Left ventricle myocardium inferior (tissue), 1 donor: Measurements from ENCODE around the gene COMMD10. TPM values are rescaled to one million over a fixed set of nuclear protein-coding genes. Genes with fewer than 3 reads are reported as not detected.

ENCODE experiments used
- DNase-seq: peaks from one replicate; pipeline ENCODE4 v3.0.0-alpha.2; 2020
- H3K27ac ChIP-seq: fragments of 200-600 bp; replicated peaks from 2 replicates; pipeline ENCODE4 v1.8.0; 2021
- H3K27me3 ChIP-seq: fragments of 200-600 bp; 2 replicates; pipeline ENCODE4 v1.8.0; 2021; ENCODE audit warnings: low read depth
- H3K36me3 ChIP-seq: fragments of 200-600 bp; 2 replicates; pipeline ENCODE4 v1.8.0; 2021
- H3K4me1 ChIP-seq: fragments of 200-600 bp; 2 replicates; pipeline ENCODE4 v1.8.0; 2021
- H3K4me3 ChIP-seq: fragments of 200-600 bp; 2 replicates; pipeline ENCODE4 v1.8.0; 2021; ENCODE audit warnings: mild to moderate bottlenecking, moderate library complexity
- H3K9me3 ChIP-seq: fragments of 200-600 bp; replicated peaks from 2 replicates; pipeline ENCODE4 v1.8.0; 2021
- CTCF ChIP-seq: fragments of 200-600 bp; IDR thresholded peaks from 2 replicates; pipeline ENCODE4 v1.8.0; 2021; ENCODE audit warnings: antibody characterized with exemption, mild to moderate bottlenecking, borderline replicate concordance
- intact Hi-C: fragments of 100-400 bp; cut with micrococcal nuclease; formaldehyde crosslinking; loops from one replicate; pipeline ENCODE4 v1.11.0; 2022
- total RNA-seq: library from RNA; stranded (reverse); fragmentation: NEBNext Ultra II Directional; extraction: Animal tissue kit (Norgen Biotek cat#: 25700); gene quantifications from one replicate; pipeline ENCODE4 v1.2.1, GENCODE V29; 2021
- donor health status: DM: no; HTN: yes; CAD: no; lungs with severe emphysema.

COMMD10 gene
- total RNA-seq, 1 donor from 2014 or later: 39.4 TPM

- no peak for TF ChIP-seq CTCF
- Histone ChIP-seq H3K4me3 (no peak overlapping the region), H3K9me3 (peaks cover 18% of the 10 kb centered on the region), H3K4me1 (no peaks in the 10 kb centered on the region), H3K27ac (no peak overlapping the region), H3K27me3 (no peaks in the 10 kb centered on the region), H3K36me3 (peaks cover 12% of the 10 kb centered on the region)
- no peak for DNase-seq
- intact Hi-C loops: no loop called here
Observed at GRCh38 chr5:116272281-116272941, 187.6 kb downstream of the COMMD10 start.

- H3K4me3 ChIP-seq: no peak overlapping the region
- peaks cover 22% of the 10 kb centered on the region for H3K9me3 ChIP-seq
- H3K4me1 ChIP-seq: no peaks in the 10 kb centered on the region
- TF ChIP-seq CTCF: no peak
- H3K27me3 ChIP-seq: no peaks in the 10 kb centered on the region
- no peak overlapping the region for H3K27ac ChIP-seq
- H3K36me3 ChIP-seq: peaks cover 14% of the 10 kb centered on the region
- intact Hi-C loops: no loop called here
- DNase-seq: no peak
Observed at GRCh38 chr5:116273448-116274242, 188.8 kb downstream of the COMMD10 start.

- Histone ChIP-seq H3K27me3 (no peaks in the 10 kb centered on the region), H3K36me3 (peaks cover 14% of the 10 kb centered on the region), H3K9me3 (peaks cover 22% of the 10 kb centered on the region), H3K4me1 (no peaks in the 10 kb centered on the region), H3K27ac (no peak overlapping the region), H3K4me3 (no peak overlapping the region)
- no peak for TF ChIP-seq CTCF
- DNase-seq: no peak
- intact Hi-C loops: no loop called here
Observed at GRCh38 chr5:116274251-116274650, 189.4 kb downstream of the COMMD10 start.

GRCh38 chr5:116275282-116275681, 190.5 kb downstream of the COMMD10 start:
- no peaks in the 10 kb centered on the region for H3K27me3 ChIP-seq
- DNase-seq: no peak
- no peaks in the 10 kb centered on the region for H3K4me1 ChIP-seq
- H3K4me3 ChIP-seq: no peak overlapping the region
- TF ChIP-seq CTCF: no peak
- intact Hi-C loops: no loop called here
- peaks cover 22% of the 10 kb centered on the region for H3K9me3 ChIP-seq
- peaks cover 14% of the 10 kb centered on the region for H3K36me3 ChIP-seq
- no peak overlapping the region for H3K27ac ChIP-seq

- TF ChIP-seq CTCF: no peak
Observed at GRCh38 chr5:116276952-116277351, 192.1 kb downstream of the COMMD10 start.

More at GRCh38 chr5:116276952-116277351, 192.1 kb downstream of the COMMD10 start:
- H3K9me3 ChIP-seq: peaks cover 22% of the 10 kb centered on the region
- no peak overlapping the region for H3K4me3 ChIP-seq
- no peak for DNase-seq
- no peaks in the 10 kb centered on the region for H3K27me3 ChIP-seq
- H3K36me3 ChIP-seq: peaks cover 14% of the 10 kb centered on the region
- no peak overlapping the region for H3K27ac ChIP-seq
- intact Hi-C loops: no loop called here
- H3K4me1 ChIP-seq: no peaks in the 10 kb centered on the region
